DOHH2 (cell line): Measurements from ENCODE around the gene MACROD1.

ENCODE experiments used
- CTCF ChIP-seq: fragments of 200-600 bp; sonication (generic); IDR thresholded peaks from one replicate; pipeline ENCODE4 v1.5.1; 2014; ENCODE audit warnings: antibody characterized with exemption, mild to moderate bottlenecking, low read depth, low read length; ENCODE audit not compliant: poor library complexity, severe bottlenecking
- EZH2phosphoT487 ChIP-seq: fragments of 200-600 bp; sonication (generic); IDR thresholded peaks from 2 replicates; pipeline ENCODE4 v1.6.1; 2017; ENCODE audit warnings: borderline replicate concordance, mild to moderate bottlenecking, antibody characterized with exemption, low read length, moderate library complexity, mixed read lengths

GRCh38 chr11:64090806-64091516 lies 75.0 kb downstream of the MACROD1 start:
- TF ChIP-seq CTCF, result no peak
- TF ChIP-seq EZH2phosphoT487, result no peak
